RCC 7860 (cell line): ENCODE measurements around the gene USF1.
"Not testable (repeated sequence)": the region's sequence is repeated elsewhere in the genome, so short reads cannot be mapped to it uniquely, and the experiment has no call there.

Experiments
- DNase-seq: peaks from one replicate; pipeline ENCODE4 v3.0.0-alpha.2; 2015; ENCODE audit warnings: low spot score
- FAIRE-seq: peaks from 2 replicates; lab custom pipeline; 2012; peaks lifted over from hg19 to GRCh38; lab: Jason Lieb, UNC

The USF1 gene

GRCh38 chr1:161079436-161080110, 33.8 kb upstream of the USF1 start:
- FAIRE-seq = no peak
- no peak for DNase-seq

GRCh38 chr1:161077426-161077825, 31.6 kb upstream of the USF1 start:
- FAIRE-seq = no peak
- DNase-seq = no peak

GRCh38 chr1:161076410-161076809, 30.6 kb upstream of the USF1 start:
- FAIRE-seq (no peak), DNase-seq (no peak)

GRCh38 chr1:161074676-161075368, 29.0 kb upstream of the USF1 start:
- no peak for FAIRE-seq

GRCh38 chr1:161073474-161074121, 27.8 kb upstream of the USF1 start:
- FAIRE-seq (no peak), DNase-seq (no peak)

More at GRCh38 chr1:161074676-161075368, 29.0 kb upstream of the USF1 start:
- DNase-seq = no peak

GRCh38 chr1:161072751-161073449, 27.1 kb upstream of the USF1 start:
- FAIRE-seq = no peak
- DNase-seq = no peak

- no peak for FAIRE-seq
- no peak for DNase-seq
These were observed 26.2 kb upstream of the USF1 start for GRCh38 chr1:161071886-161072371.

- FAIRE-seq = no peak
These were observed 25.0 kb upstream of the USF1 start for GRCh38 chr1:161070761-161071160.

GRCh38 chr1:161069731-161070270, 24.0 kb upstream of the USF1 start, which contains the start of gene ARHGAP30:
Gene ARHGAP30, minus strand, starts transcription at chr1:161069891. Its CDS starts 267 bp downstream, at chr1:161069624.
- DNase-seq = no peak
- no peak for FAIRE-seq

More at GRCh38 chr1:161070761-161071160, 25.0 kb upstream of the USF1 start:
- DNase-seq = no peak

GRCh38 chr1:161069241-161069640, 23.5 kb upstream of the USF1 start:
- FAIRE-seq (no peak), DNase-seq (no peak)

- DNase-seq (no peak), FAIRE-seq (no peak)
These were observed 22.8 kb upstream of the USF1 start for GRCh38 chr1:161068306-161069234.

GRCh38 chr1:161066694-161067093, 20.9 kb upstream of the USF1 start:
- FAIRE-seq (no peak), DNase-seq (no peak)

- not testable (repeated sequence) for DNase-seq, FAIRE-seq
These were observed 19.9 kb upstream of the USF1 start for GRCh38 chr1:161065681-161066080.

GRCh38 chr1:161063936-161064335, 18.2 kb upstream of the USF1 start:
- FAIRE-seq, DNase-seq: not testable (repeated sequence)

GRCh38 chr1:161061419-161061818, 15.6 kb upstream of the USF1 start:
- no peak for FAIRE-seq

GRCh38 chr1:161059293-161059692, 13.5 kb upstream of the USF1 start:
- FAIRE-seq = no peak
- no peak for DNase-seq

More at GRCh38 chr1:161061419-161061818, 15.6 kb upstream of the USF1 start:
- no peak for DNase-seq

- DNase-seq = no peak
These were observed 9.0 kb upstream of the USF1 start for GRCh38 chr1:161054805-161055204.

GRCh38 chr1:161054232-161054631, 8.5 kb upstream of the USF1 start:
- FAIRE-seq (no peak), DNase-seq (no peak)

More at GRCh38 chr1:161054805-161055204, 9.0 kb upstream of the USF1 start:
- FAIRE-seq = no peak

- DNase-seq (no peak), FAIRE-seq (no peak)
These were observed 7.1 kb upstream of the USF1 start for GRCh38 chr1:161052899-161053298.
